Right lobe of liver (tissue), 4 donors: ENCODE data around the gene ULK4.

Experiments
- CTCF ChIP-seq, 4 donors: fragments of 200-600 bp in 3 of 4; fragments of 450-650 bp in 1 of 4; IDR thresholded peaks; one replicate each; pipeline versions ENCODE4 v1.5.1 to v1.8.0; 2016 to 2022; ENCODE audit warnings: antibody characterized with exemption in 4 of 4, mild to moderate bottlenecking in 2 of 4
- POLR2A ChIP-seq: fragments of 450-650 bp; IDR thresholded peaks from one replicate; pipeline ENCODE4 v1.6.1; 2017; ENCODE audit warnings: antibody characterized with exemption, mild to moderate bottlenecking
- donor health status: DM: no; HTN: no; CAD: no.
- donor health status: DM: no; HTN: no; CAD: no.
- donor health status: DM: no; HTN: yes; CAD: no.

DNA sequence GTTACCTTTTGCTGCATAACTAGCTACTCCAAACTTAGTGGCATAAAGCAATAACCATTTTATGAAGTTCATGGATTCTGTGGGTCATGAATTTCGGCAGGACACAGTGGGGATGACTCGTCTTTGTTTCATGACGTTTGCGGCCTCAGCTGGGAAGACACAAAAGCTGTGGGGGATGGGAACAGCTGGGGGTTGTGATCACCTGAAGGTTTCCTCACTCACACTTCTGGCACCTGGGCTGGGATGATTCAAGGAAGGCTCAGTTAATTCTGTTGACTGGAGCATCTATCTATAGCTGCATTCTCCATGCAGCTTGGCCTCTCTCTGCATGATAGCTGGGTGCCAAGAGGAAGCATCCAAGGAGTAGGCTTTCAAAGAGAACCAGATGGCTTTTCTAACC is 332.8 kb downstream of the ULK4 start:
- TF ChIP-seq CTCF (IDR thresholded peaks at IDR 0.05) (no peak), POLR2A (no peak)
